Left ventricle myocardium inferior (tissue), 1 donor: Measurements from ENCODE around the gene MACROD2. TPM values are rescaled to one million over a fixed set of nuclear protein-coding genes. Genes with fewer than 3 reads are reported as not detected.

ENCODE experiments used
- DNase-seq: peaks from one replicate; pipeline ENCODE4 v3.0.0-alpha.2; 2020
- H3K27ac ChIP-seq: fragments of 200-600 bp; replicated peaks from 2 replicates; pipeline ENCODE4 v1.8.0; 2021
- H3K27me3 ChIP-seq: fragments of 200-600 bp; 2 replicates; pipeline ENCODE4 v1.8.0; 2021; ENCODE audit warnings: low read depth
- H3K36me3 ChIP-seq: fragments of 200-600 bp; 2 replicates; pipeline ENCODE4 v1.8.0; 2021
- H3K4me1 ChIP-seq: fragments of 200-600 bp; 2 replicates; pipeline ENCODE4 v1.8.0; 2021
- H3K4me3 ChIP-seq: fragments of 200-600 bp; 2 replicates; pipeline ENCODE4 v1.8.0; 2021; ENCODE audit warnings: mild to moderate bottlenecking, moderate library complexity
- H3K9me3 ChIP-seq: fragments of 200-600 bp; replicated peaks from 2 replicates; pipeline ENCODE4 v1.8.0; 2021
- intact Hi-C: fragments of 100-400 bp; cut with micrococcal nuclease; formaldehyde crosslinking; loops from one replicate; pipeline ENCODE4 v1.11.0; 2022
- total RNA-seq: library from RNA; stranded (reverse); fragmentation: NEBNext Ultra II Directional; extraction: Animal tissue kit (Norgen Biotek cat#: 25700); gene quantifications from one replicate; pipeline ENCODE4 v1.2.1, GENCODE V29; 2021
- TF ChIP-seq, protein P1 (sequence below): fragments of 200-600 bp; IDR thresholded peaks from 2 replicates; pipeline ENCODE4 v1.8.0; 2021; ENCODE audit warnings: antibody characterized with exemption, mild to moderate bottlenecking, borderline replicate concordance
- donor health status: DM: no; HTN: yes; CAD: no; lungs with severe emphysema.

MACROD2 gene
- total RNA-seq, 1 donor from 2014 or later, result 3.6 TPM

DNA sequence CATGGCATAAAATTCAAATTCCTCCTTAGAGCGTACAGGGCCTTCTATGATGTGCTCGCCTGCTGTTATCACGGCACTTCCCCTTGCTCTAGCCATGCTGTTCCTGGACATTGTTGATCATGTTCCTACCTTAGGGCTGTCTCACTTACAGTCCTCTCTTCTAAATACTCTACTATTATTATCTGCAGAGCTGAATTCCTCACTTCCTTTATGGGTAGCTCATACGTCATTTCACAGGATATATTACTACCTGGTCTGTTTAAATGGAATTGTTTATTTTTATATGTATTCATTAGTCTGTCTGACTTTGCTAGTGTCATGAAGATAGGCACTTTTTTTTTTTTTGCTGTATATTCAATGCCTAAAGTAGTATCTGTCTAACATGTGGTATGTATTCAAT, 436.8 kb downstream of the MACROD2 start:
- H3K27me3 ChIP-seq, result no peaks in the 10 kb centered on the region
- DNase-seq, result no peak
- H3K4me1 ChIP-seq, result no peaks in the 10 kb centered on the region
- TF ChIP-seq, protein P1, sequence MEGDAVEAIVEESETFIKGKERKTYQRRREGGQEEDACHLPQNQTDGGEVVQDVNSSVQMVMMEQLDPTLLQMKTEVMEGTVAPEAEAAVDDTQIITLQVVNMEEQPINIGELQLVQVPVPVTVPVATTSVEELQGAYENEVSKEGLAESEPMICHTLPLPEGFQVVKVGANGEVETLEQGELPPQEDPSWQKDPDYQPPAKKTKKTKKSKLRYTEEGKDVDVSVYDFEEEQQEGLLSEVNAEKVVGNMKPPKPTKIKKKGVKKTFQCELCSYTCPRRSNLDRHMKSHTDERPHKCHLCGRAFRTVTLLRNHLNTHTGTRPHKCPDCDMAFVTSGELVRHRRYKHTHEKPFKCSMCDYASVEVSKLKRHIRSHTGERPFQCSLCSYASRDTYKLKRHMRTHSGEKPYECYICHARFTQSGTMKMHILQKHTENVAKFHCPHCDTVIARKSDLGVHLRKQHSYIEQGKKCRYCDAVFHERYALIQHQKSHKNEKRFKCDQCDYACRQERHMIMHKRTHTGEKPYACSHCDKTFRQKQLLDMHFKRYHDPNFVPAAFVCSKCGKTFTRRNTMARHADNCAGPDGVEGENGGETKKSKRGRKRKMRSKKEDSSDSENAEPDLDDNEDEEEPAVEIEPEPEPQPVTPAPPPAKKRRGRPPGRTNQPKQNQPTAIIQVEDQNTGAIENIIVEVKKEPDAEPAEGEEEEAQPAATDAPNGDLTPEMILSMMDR, result no peak
- H3K27ac ChIP-seq, result no peak overlapping the region
- intact Hi-C loops, result no loop called here
- H3K4me3 ChIP-seq, result no peak overlapping the region
- H3K36me3 ChIP-seq, result no peaks in the 10 kb centered on the region
- no peaks in the 10 kb centered on the region for H3K9me3 ChIP-seq

DNA sequence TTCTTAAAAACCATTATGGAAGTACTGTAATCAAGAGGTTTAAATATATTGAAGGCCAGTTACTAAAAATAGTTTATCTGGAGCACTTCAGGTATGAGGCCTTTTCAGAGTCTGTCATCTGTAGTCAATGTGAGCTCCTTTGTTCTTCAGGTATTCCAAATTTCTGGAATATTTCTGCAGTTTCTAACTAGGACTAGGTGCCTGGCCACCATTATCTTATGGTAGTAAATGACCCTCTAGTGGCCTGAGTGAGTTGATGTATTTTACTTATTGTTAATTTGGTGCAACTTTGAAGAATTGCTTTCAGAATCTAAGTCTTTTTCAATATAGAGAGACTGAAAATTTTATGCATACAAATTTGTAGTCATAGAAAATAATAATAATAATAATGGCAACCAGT, 437.3 kb downstream of the MACROD2 start:
- Histone ChIP-seq H3K4me3 (no peak overlapping the region), H3K9me3 (no peaks in the 10 kb centered on the region), H3K4me1 (no peaks in the 10 kb centered on the region), H3K27me3 (no peaks in the 10 kb centered on the region), H3K36me3 (no peaks in the 10 kb centered on the region), H3K27ac (no peak overlapping the region)
- intact Hi-C loops, result no loop called here
- TF ChIP-seq, protein P1, result no peak
- DNase-seq, result no peak

DNA sequence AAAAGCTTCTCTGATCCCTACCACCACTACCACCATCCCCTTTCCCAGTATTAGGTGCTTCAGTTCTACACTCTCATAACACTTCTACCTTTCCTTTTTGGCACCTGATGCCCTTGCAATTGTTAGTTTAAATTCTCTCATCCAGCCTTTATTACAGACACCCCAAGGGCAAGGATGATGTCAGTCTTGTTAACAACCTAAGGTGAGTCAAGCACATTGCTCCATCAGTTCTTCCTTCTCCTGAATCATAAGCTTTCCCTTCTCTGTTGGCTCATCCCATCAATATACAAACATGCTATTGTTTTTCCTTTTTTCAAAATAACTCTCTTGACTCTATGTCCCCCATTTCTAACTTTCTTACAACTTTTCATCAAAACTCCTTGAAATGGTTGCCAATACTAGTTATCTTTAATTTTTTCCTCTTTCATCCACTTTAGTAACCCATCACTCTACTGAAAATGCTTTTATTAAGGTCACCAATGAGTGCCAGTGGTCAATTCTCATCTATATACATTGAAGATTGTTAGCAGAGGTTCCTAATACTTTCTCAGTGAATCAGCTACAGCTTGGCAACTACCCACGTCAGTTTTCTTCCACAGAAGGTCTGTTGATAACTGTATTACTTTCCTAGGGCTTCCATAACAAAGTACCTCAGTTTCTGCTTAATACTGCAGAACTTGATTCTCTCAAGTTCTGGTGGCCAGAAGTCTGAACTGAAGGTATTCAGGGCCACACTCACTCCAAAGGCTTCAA, 439.2 kb downstream of the MACROD2 start:
- Histone ChIP-seq H3K9me3 (peaks cover 15% of the 10 kb centered on the region), H3K27ac (no peak overlapping the region), H3K36me3 (no peaks in the 10 kb centered on the region), H3K27me3 (no peaks in the 10 kb centered on the region), H3K4me3 (no peak overlapping the region), H3K4me1 (no peaks in the 10 kb centered on the region)
- DNase-seq, result no peak
- TF ChIP-seq, protein P1, result no peak
- intact Hi-C loops, result no loop called here

DNA sequence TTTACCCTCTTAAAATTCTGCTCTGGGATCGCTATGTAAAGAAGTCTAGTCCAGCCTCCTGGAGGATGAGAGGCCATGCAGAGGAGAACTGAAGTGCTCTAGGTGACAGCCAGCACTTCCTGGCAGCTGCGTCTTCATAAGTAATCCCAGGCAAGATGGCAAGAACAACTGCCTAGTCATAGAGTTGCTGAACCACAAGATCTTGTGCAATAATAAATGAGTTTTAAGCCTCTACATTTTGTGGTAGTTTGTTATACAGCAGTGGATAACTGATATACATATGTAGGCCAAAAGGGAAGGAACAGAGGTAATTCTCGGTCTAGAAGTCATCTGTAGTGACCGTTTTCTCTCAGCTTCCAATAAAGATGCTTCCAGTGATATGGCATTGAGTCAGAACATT, 445.9 kb downstream of the MACROD2 start:
- intact Hi-C loops, result no loop called here

DNA sequence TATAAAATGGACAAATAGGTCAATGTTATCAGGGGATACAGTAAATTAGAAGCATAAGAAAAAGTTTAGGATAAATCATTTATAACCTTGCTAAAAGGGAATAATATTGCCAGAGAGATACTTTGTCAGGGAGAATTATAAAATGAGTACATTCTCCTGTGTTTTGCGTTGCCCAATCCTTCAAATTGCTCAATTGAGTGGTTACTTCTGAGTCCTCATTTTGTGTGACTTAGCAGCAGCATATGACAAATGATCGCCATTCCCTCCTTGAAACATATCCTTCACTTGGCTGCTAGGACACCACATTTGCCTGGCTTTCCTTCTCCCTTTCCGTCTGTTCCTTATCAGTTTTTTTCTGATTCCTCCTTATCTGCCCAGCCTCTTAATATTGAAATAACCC, 448.8 kb downstream of the MACROD2 start:
- intact Hi-C loops, result no loop called here
- Histone ChIP-seq H3K4me3 (no peak overlapping the region), H3K36me3 (no peaks in the 10 kb centered on the region), H3K9me3 (peaks cover 6% of the 10 kb centered on the region), H3K27ac (no peak overlapping the region), H3K27me3 (no peaks in the 10 kb centered on the region), H3K4me1 (no peaks in the 10 kb centered on the region)
- no peak for DNase-seq
- TF ChIP-seq, protein P1, result no peak

More for the DNA sequence above, 445.9 kb downstream of the MACROD2 start:
- no peaks in the 10 kb centered on the region for H3K4me1 ChIP-seq
- DNase-seq, result no peak
- H3K9me3 ChIP-seq, result peaks cover 17% of the 10 kb centered on the region
- no peaks in the 10 kb centered on the region for H3K36me3 ChIP-seq
- H3K27ac ChIP-seq, result no peak overlapping the region
- TF ChIP-seq, protein P1, result no peak
- H3K27me3 ChIP-seq, result no peaks in the 10 kb centered on the region
- H3K4me3 ChIP-seq, result no peak overlapping the region
